Neural progenitor cell (in vitro differentiated cells): ENCODE results near the gene NINJ2.

ENCODE experiments used
- EZH2 ChIP-seq: fragments of 200-600 bp; sonication (generic); IDR thresholded peaks from 2 replicates; pipeline ENCODE4 v1.6.1; 2017; ENCODE audit warnings: antibody characterized with exemption, mild to moderate bottlenecking, moderate library complexity
- TF ChIP-seq, protein P1 (sequence below): fragments of 200-600 bp; sonication (generic); IDR thresholded peaks from 2 replicates; pipeline ENCODE4 v1.5.1; 2017; ENCODE audit warnings: antibody characterized with exemption, mild to moderate bottlenecking

DNA sequence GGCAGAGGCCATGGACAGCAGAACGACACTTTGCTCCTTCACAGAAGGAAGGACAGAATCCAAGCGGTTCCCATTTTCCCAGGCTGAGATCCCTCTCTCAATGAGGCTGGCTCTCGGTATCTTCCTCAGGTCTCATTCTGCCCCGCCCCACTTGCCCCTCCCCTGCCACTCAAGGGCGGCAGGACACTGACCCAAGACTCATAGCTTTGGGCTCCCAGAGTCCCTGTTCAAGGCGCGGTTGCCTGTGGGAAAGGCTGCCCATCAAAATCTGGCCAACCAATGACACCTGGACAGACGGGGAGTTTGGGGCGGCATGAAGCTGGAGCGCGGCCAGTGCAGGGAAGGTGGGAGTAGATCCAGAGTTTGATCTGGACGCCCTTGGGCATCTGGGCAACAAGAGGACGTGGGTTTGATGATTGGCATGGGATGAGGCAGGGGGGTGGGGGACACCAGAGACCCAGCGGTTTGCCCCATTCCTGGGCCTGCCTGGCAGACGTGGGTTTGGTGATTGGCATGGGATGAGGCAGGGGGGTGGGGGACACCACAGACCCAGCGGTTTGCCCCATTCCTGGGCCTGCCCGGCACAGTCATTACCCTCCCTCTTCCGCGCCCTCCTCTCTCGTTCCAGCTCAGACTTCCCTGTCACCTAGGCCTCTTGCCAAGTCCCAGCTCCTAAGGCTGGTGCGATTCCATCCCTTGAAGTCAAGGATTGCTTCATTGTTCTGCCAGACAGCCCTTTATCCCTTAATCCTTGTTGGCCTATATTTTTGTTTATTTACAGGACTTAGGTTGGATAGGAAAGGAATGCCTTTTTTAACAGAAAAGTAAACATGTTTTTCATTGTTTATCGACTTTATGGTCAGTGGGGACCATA is 92.1 kb downstream of the NINJ2 start:
- TF ChIP-seq, protein P1, sequence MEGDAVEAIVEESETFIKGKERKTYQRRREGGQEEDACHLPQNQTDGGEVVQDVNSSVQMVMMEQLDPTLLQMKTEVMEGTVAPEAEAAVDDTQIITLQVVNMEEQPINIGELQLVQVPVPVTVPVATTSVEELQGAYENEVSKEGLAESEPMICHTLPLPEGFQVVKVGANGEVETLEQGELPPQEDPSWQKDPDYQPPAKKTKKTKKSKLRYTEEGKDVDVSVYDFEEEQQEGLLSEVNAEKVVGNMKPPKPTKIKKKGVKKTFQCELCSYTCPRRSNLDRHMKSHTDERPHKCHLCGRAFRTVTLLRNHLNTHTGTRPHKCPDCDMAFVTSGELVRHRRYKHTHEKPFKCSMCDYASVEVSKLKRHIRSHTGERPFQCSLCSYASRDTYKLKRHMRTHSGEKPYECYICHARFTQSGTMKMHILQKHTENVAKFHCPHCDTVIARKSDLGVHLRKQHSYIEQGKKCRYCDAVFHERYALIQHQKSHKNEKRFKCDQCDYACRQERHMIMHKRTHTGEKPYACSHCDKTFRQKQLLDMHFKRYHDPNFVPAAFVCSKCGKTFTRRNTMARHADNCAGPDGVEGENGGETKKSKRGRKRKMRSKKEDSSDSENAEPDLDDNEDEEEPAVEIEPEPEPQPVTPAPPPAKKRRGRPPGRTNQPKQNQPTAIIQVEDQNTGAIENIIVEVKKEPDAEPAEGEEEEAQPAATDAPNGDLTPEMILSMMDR = no peak
- TF ChIP-seq EZH2 = no peak
